Endothelial cell of umbilical vein (primary cell): ENCODE data around the gene AMIGO3. TPM values are rescaled to one million over a fixed set of nuclear protein-coding genes. Genes with fewer than 3 reads are reported as not detected.
A peak's percentile ranks its signal among the peaks of the same experiment; 100 is the strongest.

Experiments
- BruUV-seq: library from RNA; stranded (reverse); fragments of 400-500 nt; replicated peaks from 2 replicates; lab custom pipeline; 2021; lab: Mats Ljungman, UMichigan
- CTCF ChIA-PET: fragments of 300-600, 350-600 bp; sonication (Branson Sonifier 250); formaldehyde crosslinking; loops from one replicate; lab custom pipeline; 2021; ENCODE audit warnings: antibody characterized with exemption, inconsistent platforms; lab: Charles Lee
- POLR2A ChIA-PET: fragments of 300-600, 350-600 bp; sonication (Branson Sonifier 250); formaldehyde crosslinking; loops from one replicate; lab custom pipeline; 2021; ENCODE audit warnings: antibody characterized with exemption, inconsistent platforms; lab: Charles Lee
- DNase-seq: peaks from one replicate; pipeline ENCODE4 v3.0.0-alpha.2; 2011; ENCODE audit warnings: low read depth, low spot score
- FAIRE-seq: peaks from 2 replicates; lab custom pipeline; 2011; peaks lifted over from hg19 to GRCh38; lab: Jason Lieb, UNC
- H2AFZ ChIP-seq: 2 replicates; pipeline ENCODE4 v1.6.0; 2012; ENCODE audit warnings: low read depth, low read length, control low read depth, inconsistent platforms
- H3K27ac ChIP-seq: 2 replicates; pipeline ENCODE4 v1.5.1; 2011; ENCODE audit warnings: low read depth, mild to moderate bottlenecking, control low read depth, low read length, moderate library complexity; ENCODE audit not compliant: insufficient read depth
- H3K27me3 ChIP-seq, 2 experiments: 2 replicates each; pipeline versions ENCODE4 v1.6.0 to v1.6.1; 2011; ENCODE audit warnings: low read length in 2 of 2, mixed read lengths in 1 of 2; ENCODE audit not compliant: control insufficient read depth in 2 of 2, insufficient read depth in 2 of 2
- H3K36me3 ChIP-seq, 2 experiments: 2 replicates in 1 of 2; 3 replicates in 1 of 2; pipeline ENCODE4 v1.5.1; 2011; ENCODE audit warnings: low read length in 2 of 2, mild to moderate bottlenecking in 1 of 2, moderate library complexity in 1 of 2; ENCODE audit not compliant: control insufficient read depth in 2 of 2, insufficient read depth in 2 of 2; ENCODE audit errors: extremely low read depth in 1 of 2
- H3K4me1 ChIP-seq: 3 replicates; pipeline ENCODE4 v1.5.1; 2011; ENCODE audit warnings: mild to moderate bottlenecking, low read length; ENCODE audit not compliant: control insufficient read depth, insufficient read depth; ENCODE audit errors: extremely low read depth
- H3K4me2 ChIP-seq: 2 replicates; pipeline ENCODE4 v1.6.1; 2011; ENCODE audit warnings: low read length, control low read depth, mixed read lengths; ENCODE audit not compliant: insufficient read depth
- H3K4me3 ChIP-seq, 3 experiments: fragments of 200-600 bp in 1 of 3; sonication (generic), shearing (Covaris generic) in 1 of 3; replicated peaks in 1 of 3; 2 replicates each; pipeline ENCODE4 v1.5.1; 2011 to 2016; ENCODE audit warnings: control low read depth in 3 of 3, low read length in 3 of 3, mild to moderate bottlenecking in 2 of 3, inconsistent platforms in 1 of 3, low read depth in 1 of 3, moderate library complexity in 1 of 3; ENCODE audit not compliant: insufficient read depth in 1 of 3
- H3K79me2 ChIP-seq: 2 replicates; pipeline ENCODE4 v1.6.0; 2012; ENCODE audit warnings: low read length, inconsistent platforms; ENCODE audit not compliant: control insufficient read depth, insufficient read depth
- H3K9ac ChIP-seq: replicated peaks from 2 replicates; pipeline ENCODE3; 2011; ENCODE audit warnings: low read length, control low read depth; ENCODE audit not compliant: insufficient read depth; ENCODE audit errors: extremely low read depth
- H3K9me1 ChIP-seq: replicated peaks from 3 replicates; pipeline ENCODE4 v1.6.0; 2011; ENCODE audit warnings: mild to moderate bottlenecking, low read length; ENCODE audit not compliant: control insufficient read depth, insufficient read depth; ENCODE audit errors: extremely low read depth
- H3K9me3 ChIP-seq: replicated peaks from 2 replicates; pipeline ENCODE4 v1.5.1; 2012; ENCODE audit warnings: low read length, inconsistent platforms; ENCODE audit not compliant: control insufficient read depth, insufficient read depth
- H4K20me1 ChIP-seq: replicated peaks from 2 replicates; pipeline ENCODE3; 2011; ENCODE audit warnings: mild to moderate bottlenecking, low read length; ENCODE audit not compliant: control insufficient read depth, insufficient read depth; ENCODE audit errors: extremely low read depth
- CTCF ChIP-seq, 2 donors: IDR thresholded peaks; 1 replicate in 1 of 2; 2 replicates in 1 of 2; pipeline ENCODE4 v1.5.1; 2011; ENCODE audit warnings: low read length in 2 of 2, mild to moderate bottlenecking in 2 of 2, moderate library complexity in 2 of 2, control low read depth in 1 of 2, inconsistent platforms in 1 of 2, low read depth in 1 of 2; ENCODE audit not compliant: insufficient read depth in 1 of 2; ENCODE audit errors: extremely low read depth in 1 of 2
- EZH2 ChIP-seq: IDR thresholded peaks from 2 replicates; pipeline ENCODE4 v1.6.1; 2012; ENCODE audit warnings: borderline replicate concordance, low read depth, mild to moderate bottlenecking, moderate library complexity, low read length, inconsistent platforms; ENCODE audit not compliant: severe bottlenecking
- FOS ChIP-seq: IDR thresholded peaks from 2 replicates; pipeline ENCODE4 v1.6.1; 2011; ENCODE audit warnings: mild to moderate bottlenecking, low read length, moderate library complexity, borderline replicate concordance; ENCODE audit not compliant: insufficient read depth
- JUN ChIP-seq: IDR thresholded peaks from 2 replicates; pipeline ENCODE4 v1.6.1; 2011; ENCODE audit warnings: borderline replicate concordance, low read depth; ENCODE audit not compliant: insufficient read length, insufficient read depth
- MYC ChIP-seq: IDR thresholded peaks from one replicate; pipeline ENCODE4 v1.6.1; 2011; ENCODE audit warnings: mild to moderate bottlenecking, low read depth, low read length
- POLR2AphosphoS5 ChIP-seq: IDR thresholded peaks from 2 replicates; pipeline ENCODE4 v1.6.1; 2012; ENCODE audit warnings: low read depth, mild to moderate bottlenecking, control low read depth, low read length, moderate library complexity; ENCODE audit not compliant: insufficient read depth
- dilution Hi-C: fragments of 300-500 bp; cut with MboI; formaldehyde crosslinking; loops from one replicate; pipeline ENCODE4 v1.15.0; 2019; ENCODE audit warnings: low sequenced_read_pairs; ENCODE audit not compliant: extremely low pct_ligation_motif_present
- intact Hi-C: fragments of 100-400 bp; cut with micrococcal nuclease; formaldehyde crosslinking; loops from one replicate; pipeline ENCODE4 v1.10.0; 2022
- polyA plus RNA-seq, 4 experiments: library from polyadenylated mRNA; depleted of rRNA in 3 of 4; stranded (reverse) in 3 of 4; unstranded in 1 of 4; fragments of >200 nt; gene quantifications; 2 replicates each; pipeline versions ENCODE4 v1.2.1 to v1.2.3, GENCODE V29; 2011 to 2012; ENCODE audit warnings: missing spikeins in 1 of 4
- total RNA-seq: library from RNA; stranded (reverse); gene quantifications from 2 replicates; pipeline ENCODE4 v1.2.3, GENCODE V29; 2021

The AMIGO3 gene
- total and polyA plus RNA-seq, 2 donors (not counting 3 experiments of a cell fraction or from before 2014, with no cell fraction given) = 0.21 TPM; not detected in 1

DNA sequence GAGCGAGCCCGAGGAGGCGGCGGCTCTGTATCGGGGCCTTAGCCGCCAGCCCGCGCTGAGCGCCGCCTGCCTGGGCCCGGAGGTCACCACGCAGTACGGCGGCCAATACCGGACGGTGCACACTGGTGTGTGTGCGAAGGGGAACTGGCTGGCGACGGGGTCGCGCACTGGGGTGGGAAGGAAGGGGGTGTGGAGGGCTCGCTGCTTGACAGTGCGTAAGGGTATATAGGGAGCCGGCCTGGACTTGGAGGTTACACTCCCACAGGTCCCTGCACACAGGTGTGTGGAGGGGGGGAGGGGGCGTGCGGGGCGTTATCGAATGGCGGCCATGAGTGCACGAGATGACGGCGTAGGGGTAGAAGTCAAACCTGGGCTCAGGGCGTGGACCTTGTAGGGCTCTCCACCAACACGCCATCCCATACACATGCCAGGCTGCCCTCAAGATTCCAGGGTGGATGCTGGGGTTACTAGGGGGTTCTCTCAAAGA, 44.9 kb downstream of the AMIGO3 start:
- peak overlapping the region; percentile 11 for H3K4me2 ChIP-seq
- H3K9me3 ChIP-seq = no peaks in the 10 kb centered on the region
- peak overlapping the region; percentile 41 to 47 (median 44) for H3K4me3 ChIP-seq
- H3K79me2 ChIP-seq = peaks cover 3% of the 10 kb centered on the region
- CTCF ChIA-PET = interaction anchor here (2.2 kb wide), 1 partner anchor 135 kb away, joined by 11 read pairs; no protein-coding TSS in a partner anchor
- H2AFZ ChIP-seq = peak overlapping the region; percentile 52
- dilution Hi-C loops = no loop called here
- H3K36me3 ChIP-seq = peaks cover 0 to under 1% of the 10 kb centered on the region in 2 experiments
- no peaks in the 10 kb centered on the region for H4K20me1 ChIP-seq
- POLR2A ChIA-PET = no interaction called here
- DNase-seq (no peak), FAIRE-seq (no peak)
- peak overlapping the region; percentile 50 for H3K9ac ChIP-seq
- H3K9me1 ChIP-seq = no peaks in the 10 kb centered on the region
- intact Hi-C loops = loop anchor here (1.0 kb wide), 1 partner anchor 15 kb away; the partner anchor contains the start of genes MST1 and RNF123
- H3K27me3 ChIP-seq = no peaks in the 10 kb centered on the region
- peak overlapping the region; percentile 40 for H3K27ac ChIP-seq
- TF ChIP-seq MYC (no peak), FOS (no peak), CTCF (IDR thresholded peaks at IDR 0.05; ENCODE audit: extremely low read depth in 1 of 2, insufficient read depth in 1 of 2, low read depth in 1 of 2, low read length in 2 of 2) (no peak), EZH2 (no peak), JUN (no peak), POLR2AphosphoS5 (no peak)
- BruUV-seq = no TSS peak
- H3K4me1 ChIP-seq = peaks cover 4% of the 10 kb centered on the region
